B cell (primary cell): ENCODE data around the gene NPAS3.

ENCODE experiments used
- CTCF ChIP-seq: fragments of 200-600 bp; IDR thresholded peaks from one replicate; pipeline ENCODE4 v1.8.0; 2022; ENCODE audit warnings: antibody characterized with exemption, mild to moderate bottlenecking
- EZH2 ChIP-seq: IDR thresholded peaks from 2 replicates; pipeline ENCODE4 v1.6.1; 2012; ENCODE audit warnings: borderline replicate concordance, low read depth, mild to moderate bottlenecking, moderate library complexity, low read length; ENCODE audit not compliant: insufficient read depth, poor library complexity, severe bottlenecking

GRCh38 chr14:33631441-33631840 lies 692.8 kb downstream of the NPAS3 start:
- TF ChIP-seq EZH2 (no peak), CTCF (no peak)
